HG02884 (cell line): ENCODE data around the gene PCGF2.

Experiments used
- ATAC-seq: cut with Tn5 transposase; IDR thresholded peaks from one replicate; pipeline ENCODE4 v1.9.1; 2021; ENCODE audit warnings: mild to moderate bottlenecking, moderate library complexity; ENCODE audit not compliant: unreplicated experiment

Gene PCGF2

DNA sequence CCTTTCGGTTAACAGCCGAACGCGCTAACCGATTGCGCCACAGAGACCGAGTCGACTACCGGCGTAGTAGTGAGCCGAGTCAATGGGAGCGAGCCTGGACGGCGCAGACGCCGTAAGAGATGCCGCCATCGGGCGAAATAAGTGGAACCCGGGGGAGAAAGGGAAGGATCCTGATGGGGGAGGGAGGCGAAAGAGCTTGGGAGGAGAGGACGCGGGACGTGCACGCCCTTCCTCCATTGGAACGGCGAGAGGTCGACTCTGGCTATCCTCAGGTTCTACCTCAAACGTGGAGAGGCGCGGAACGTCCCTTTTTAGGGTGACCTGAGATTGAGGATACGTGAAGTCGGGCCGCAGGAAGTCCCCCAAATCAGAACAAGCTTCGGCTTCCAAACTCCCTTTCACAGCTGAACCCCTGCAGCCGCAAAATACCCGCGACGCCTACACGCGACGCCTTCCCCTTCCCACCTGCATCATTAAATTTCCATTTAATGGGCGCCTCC lies 3.7 kb upstream of the PCGF2 start:
- no peak for ATAC-seq

- no peak for ATAC-seq
Measured at GRCh38 chr17:38751144-38751807, 3.1 kb upstream of the PCGF2 start.

DNA sequence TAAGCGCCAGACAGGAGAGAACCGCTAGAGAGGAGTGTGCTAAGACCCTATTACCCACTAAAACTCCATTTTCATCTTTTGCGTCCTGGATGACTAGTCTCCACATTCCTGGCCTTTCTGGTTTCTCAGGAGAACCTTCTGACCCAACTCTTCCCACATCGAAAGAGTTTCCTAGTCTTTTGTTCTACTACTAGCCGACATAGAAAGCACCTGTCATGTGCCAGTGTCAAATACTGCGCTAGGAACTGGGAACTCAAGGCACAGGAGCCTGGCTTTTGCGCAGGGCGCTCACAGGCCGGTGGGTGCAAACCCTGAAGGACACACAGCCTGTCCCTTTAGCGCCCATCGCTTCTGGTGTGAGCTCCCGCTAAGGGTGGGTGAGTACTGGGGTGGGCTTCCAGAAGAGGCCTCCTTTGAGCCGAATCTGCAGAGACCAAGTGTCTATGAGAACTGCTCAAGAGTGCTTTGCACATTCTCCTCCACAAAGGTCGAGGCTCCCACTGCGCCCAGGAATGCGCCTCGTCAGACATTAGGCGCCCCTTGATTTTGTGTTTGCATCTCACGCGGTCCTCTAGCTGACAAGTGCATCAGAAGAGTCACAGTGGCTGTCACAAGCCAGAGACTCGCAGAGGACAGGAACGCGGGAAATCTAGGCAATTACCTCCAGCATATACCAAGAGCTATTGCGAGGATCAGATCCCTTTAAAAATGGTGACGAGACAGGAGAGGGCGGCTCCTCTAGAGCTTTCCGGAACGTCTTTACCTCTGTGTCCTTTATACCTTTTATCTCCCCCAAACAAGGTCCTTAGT lies 2.4 kb upstream of the PCGF2 start:
- ATAC-seq, result no peak

DNA sequence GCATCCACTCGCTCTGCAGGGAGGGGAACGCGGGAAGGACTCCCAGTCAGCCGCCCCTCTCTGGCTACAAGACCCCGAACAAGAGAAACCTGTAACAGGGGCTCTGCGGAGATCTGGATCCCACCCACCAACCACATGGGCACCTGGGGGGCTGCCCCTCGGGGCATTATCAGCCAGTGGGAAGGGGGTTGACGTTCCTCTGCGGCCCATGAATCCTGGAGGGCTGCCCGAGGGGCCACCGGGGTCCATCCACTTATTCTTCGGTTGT lies 1.8 kb upstream of the PCGF2 start:
- no peak for ATAC-seq

DNA sequence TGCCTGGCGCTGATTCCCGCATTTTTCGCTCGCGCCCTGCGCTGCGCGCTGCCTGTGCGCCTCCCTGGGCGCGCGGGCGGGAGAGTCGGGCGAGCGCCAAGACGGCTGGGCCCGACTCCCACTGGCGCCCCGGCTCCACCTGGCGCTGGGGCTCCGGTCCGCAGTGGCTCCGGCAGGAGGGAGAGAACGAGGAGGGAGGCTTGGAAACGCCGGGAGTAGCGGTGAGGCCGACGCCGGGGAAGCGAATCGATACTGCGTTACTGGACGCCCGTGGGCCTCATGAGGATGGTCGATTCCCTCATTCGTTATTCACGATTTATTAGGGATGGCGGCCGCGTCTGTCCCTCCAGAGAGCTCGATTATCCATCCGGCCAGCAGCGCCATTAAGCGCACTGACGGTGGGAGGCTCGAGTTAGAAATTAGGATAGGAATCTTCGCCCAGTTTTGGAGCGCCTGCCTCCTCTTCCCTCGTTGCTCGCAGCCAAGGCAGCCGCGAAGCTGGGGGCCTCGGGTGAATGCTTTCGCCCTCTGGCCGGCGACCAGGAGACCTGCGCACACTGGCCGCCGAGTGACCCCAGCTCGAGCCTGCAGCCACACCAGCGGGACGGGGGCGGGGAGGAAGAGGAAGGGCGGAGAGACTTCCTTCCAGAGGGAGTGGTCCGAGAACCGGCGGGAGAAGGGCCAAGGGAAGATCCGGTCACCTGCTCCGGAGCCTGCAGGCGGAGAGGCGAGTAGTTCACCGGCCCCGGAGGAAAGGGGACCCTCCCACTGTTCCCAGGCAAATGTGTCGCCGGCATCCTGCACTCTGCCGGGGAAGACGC lies 1.3 kb upstream of the PCGF2 start:
- no peak for ATAC-seq

DNA sequence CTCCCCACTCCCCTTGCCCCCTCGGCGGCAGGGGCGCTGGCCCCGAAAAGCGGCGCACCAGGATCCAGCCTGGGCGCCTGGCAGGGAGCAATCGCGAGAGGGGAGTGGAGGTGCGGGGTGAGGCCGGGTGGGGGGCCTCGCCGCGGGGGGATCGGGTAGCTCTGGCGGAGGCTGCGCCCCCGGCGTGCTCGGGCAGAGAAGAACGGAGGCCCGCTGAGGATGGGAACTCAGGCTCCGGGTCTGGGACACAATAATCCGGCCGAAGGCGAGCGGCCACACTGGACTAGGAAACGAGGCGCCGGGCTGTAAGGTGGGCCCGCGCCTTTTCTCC lies 721 bp upstream of the PCGF2 start:
- ATAC-seq, result no peak

- no peak for ATAC-seq
Measured at GRCh38 chr17:38747463-38748148, 530 bp downstream of the PCGF2 start.

GRCh38 chr17:38746849-38747462 lies 1.2 kb downstream of the PCGF2 start:
- ATAC-seq, result no peak

- ATAC-seq, result no peak
Measured at GRCh38 chr17:38746004-38746848, 1.9 kb downstream of the PCGF2 start.

GRCh38 chr17:38745545-38745944 lies 2.6 kb downstream of the PCGF2 start:
- ATAC-seq, result no peak

GRCh38 chr17:38743556-38744171 lies 4.5 kb downstream of the PCGF2 start:
- no peak for ATAC-seq

GRCh38 chr17:38742411-38743308 lies 5.5 kb downstream of the PCGF2 start:
- ATAC-seq, result no peak

- ATAC-seq, result no peak
Measured at GRCh38 chr17:38741921-38742410, 6.2 kb downstream of the PCGF2 start.

DNA sequence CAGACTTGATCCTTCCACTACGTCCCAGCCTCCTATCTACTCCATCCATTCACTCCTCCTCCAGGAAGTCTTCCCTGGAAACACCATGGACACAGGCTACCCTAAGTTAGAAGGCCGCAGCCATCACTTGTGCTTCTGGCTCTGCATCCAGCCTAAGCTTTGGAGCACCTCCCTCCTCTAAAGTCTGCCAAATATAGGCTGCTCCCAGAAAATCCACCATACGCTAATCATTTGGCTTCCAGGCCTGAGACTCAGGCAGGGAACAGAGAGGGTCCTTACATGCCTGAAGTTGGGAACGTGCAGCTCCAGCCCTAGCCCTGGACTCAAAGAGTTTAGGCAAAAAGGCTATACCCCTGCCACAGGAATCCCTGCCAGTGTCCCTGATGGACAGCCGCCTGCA lies 6.7 kb downstream of the PCGF2 start:
- no peak for ATAC-seq

DNA sequence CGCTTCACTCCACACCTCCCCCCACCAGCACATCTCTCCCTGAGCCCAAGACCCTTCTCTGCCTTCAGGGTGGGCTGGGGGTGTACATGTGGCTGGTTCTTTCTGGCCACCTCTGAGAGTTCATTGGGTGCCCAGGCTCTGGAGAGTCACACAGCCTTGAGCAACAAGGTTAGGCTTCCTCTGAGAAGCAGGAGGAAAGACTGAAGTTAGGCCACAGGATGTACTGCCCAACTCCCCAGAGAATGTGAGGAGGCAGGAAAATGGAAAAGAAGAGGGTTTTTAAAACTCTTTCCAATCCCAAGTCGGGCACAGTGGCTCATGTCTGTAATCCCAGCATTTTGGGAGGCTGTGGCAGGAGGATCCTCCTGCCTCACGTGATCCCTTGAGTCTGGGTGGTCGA lies 7.3 kb downstream of the PCGF2 start:
- ATAC-seq, result no peak

DNA sequence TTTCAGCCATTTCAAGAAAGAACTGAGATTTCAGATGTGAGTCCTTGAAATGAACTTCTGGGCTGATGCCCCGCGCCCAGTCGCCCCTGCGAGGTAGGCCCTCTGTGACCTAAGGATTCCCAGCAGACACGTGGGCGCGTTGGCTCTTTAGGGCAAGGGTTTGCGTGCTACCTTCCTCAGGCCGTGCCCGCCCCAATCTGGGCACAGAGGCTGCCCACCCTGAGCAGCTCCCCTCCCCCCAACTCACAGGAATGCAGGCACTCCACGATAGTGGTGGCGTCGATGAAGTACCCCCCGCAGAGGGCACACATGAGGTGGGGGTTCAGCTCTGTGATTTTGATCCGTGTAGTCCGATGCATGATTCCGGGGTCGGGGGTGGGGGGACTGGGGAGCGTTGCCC lies 8.1 kb downstream of the PCGF2 start:
- ATAC-seq, result no peak

DNA sequence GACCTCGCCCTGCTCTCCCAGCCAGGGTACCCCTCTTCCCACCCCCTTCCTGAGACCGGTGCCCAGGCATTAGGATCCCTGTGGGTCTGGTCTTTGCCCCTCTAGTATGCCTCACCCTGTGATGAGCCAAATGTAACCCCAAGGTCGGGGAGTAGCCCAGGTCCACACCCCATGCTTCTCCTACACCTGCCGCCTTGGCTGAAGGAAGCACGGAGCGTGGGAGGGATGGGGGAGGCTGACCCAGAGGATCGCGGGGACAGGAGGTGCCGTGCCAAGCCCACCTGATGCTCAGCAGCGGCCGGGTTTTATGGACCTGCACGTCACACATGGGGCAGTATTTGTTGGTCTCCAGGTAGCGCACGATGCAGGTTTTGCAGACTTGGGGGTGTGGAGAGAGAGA lies 8.8 kb downstream of the PCGF2 start:
- no peak for ATAC-seq

DNA sequence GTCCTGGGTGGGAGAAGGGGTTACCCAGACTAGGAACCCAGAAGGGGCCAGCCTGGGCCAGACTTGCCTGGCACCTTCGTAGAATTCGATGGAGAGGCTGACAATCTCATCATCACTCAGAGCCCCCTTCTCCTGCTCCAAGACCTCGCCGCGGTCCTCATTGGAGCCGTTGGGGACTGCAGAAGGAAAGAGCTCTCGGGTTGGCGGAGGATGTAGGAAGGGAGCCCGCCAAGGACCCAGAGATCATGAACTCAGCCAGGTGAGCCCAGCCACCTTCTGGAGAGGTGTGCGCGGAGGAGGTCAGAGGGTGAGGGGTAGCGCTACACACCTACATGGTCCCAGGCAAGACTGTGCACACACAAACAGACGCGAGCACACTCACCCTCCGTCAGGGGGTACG lies 9.4 kb downstream of the PCGF2 start:
- no peak for ATAC-seq
